A549 (cell line): Measurements from ENCODE around the gene FUZ.

Source experiments
- CTCF ChIP-seq: fragments of >200 bp; sonication (Bioruptor Twin); formaldehyde crosslinking; IDR thresholded peaks from 3 replicates; pipeline ENCODE4 v1.5.1; 2016
- ELK1 ChIP-seq: fragments of 150-350 bp; IDR thresholded peaks from 2 replicates; pipeline ENCODE4 v1.6.1; 2014; ENCODE audit warnings: low read depth, mild to moderate bottlenecking, low read length
- JUN ChIP-seq, 2 experiments: fragments of >200 bp; sonication (Bioruptor Twin); formaldehyde crosslinking; IDR thresholded peaks; 2 replicates in 1 of 2; 3 replicates in 1 of 2; pipeline ENCODE4 v1.6.1; 2016 to 2017
- MYC ChIP-seq: IDR thresholded peaks from 2 replicates; pipeline ENCODE4 v1.6.1; 2012; ENCODE audit warnings: mild to moderate bottlenecking, inconsistent platforms, low read length, improper control_type of control experiment, borderline replicate concordance
- NFE2L2 ChIP-seq: fragments of 150-350 bp; conservative IDR thresholded peaks from 2 replicates; pipeline ENCODE4 v1.6.1; 2014; ENCODE audit warnings: low read length
- POLR2A ChIP-seq: IDR thresholded peaks from 2 replicates; pipeline ENCODE4 v1.6.1; 2012; ENCODE audit warnings: mild to moderate bottlenecking, low read length
- RAD21 ChIP-seq, 2 experiments: fragments of >200 bp in 1 of 2; sonication (Bioruptor Twin) in 1 of 2; formaldehyde crosslinking in 1 of 2; IDR thresholded peaks in 1 of 2; conservative IDR thresholded peaks in 1 of 2; 2 replicates in 1 of 2; 3 replicates in 1 of 2; pipeline ENCODE4 v1.6.1; 2012 to 2018; ENCODE audit warnings: inconsistent platforms in 1 of 2
- SMC3 ChIP-seq: fragments of >200 bp; sonication (Bioruptor Twin); formaldehyde crosslinking; IDR thresholded peaks from 3 replicates; pipeline ENCODE4 v1.6.1; 2018; ENCODE audit warnings: inconsistent platforms
- TF ChIP-seq, protein P1 (sequence below): fragments of 250-450 bp; sonication (Bioruptor Pico); IDR thresholded peaks from 2 replicates; pipeline ENCODE4 v1.5.0; 2021; ENCODE audit warnings: mild to moderate bottlenecking, moderate library complexity, borderline replicate concordance

DNA sequence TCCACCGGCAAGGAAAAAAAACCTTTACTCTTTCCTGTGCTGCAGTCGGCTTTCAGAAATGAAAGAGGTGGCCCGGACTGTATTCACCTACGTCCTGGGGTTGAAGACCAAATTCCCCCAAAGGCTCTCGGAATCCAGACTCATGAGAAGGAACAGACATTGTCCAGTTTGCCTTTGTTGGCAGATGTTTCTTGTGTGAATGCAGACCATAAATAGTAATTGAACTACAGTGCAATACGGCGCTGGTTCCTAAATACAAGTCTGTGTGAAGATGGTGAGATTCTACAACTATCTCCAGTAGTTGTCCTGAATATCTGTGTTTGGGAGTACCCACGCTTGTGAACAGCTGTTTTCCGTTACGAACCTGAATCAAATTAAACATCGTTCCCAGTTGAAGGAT lies 26.6 kb upstream of the FUZ start:
- TF ChIP-seq SMC3 (no peak), POLR2A (no peak), CTCF (no peak), ELK1 (no peak), NFE2L2 (no peak), RAD21 (conservative IDR thresholded peaks at IDR 0.05 in 1 of 2, IDR thresholded peaks at IDR 0.05 in 1 of 2) (no peak), MYC (no peak), JUN (IDR thresholded peaks at IDR 0.05) (no peak)
- TF ChIP-seq, protein P1, sequence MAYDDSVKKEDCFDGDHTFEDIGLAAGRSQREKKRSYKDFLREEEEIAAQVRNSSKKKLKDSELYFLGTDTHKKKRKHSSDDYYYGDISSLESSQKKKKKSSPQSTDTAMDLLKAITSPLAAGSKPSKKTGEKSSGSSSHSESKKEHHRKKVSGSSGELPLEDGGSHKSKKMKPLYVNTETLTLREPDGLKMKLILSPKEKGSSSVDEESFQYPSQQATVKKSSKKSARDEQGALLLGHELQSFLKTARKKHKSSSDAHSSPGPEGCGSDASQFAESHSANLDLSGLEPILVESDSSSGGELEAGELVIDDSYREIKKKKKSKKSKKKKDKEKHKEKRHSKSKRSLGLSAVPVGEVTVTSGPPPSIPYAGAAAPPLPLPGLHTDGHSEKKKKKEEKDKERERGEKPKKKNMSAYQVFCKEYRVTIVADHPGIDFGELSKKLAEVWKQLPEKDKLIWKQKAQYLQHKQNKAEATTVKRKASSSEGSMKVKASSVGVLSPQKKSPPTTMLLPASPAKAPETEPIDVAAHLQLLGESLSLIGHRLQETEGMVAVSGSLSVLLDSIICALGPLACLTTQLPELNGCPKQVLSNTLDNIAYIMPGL (CRISPR knock-in tag): no peak
